Activated naive CD8-positive, alpha-beta T cell treated with anti-CD3 and anti-CD28 coated beads, Interleukin-2, amount 50 U/mL, for 16 hours (primary cell): Measurements from ENCODE around the gene ILDR1.

Experiments
- DNase-seq: peaks from one replicate; pipeline ENCODE4 v3.0.0-alpha.2; 2020; ENCODE audit warnings: low read depth, low spot score

Gene ILDR1

GRCh38 chr3:121994551-121994950, 27.5 kb downstream of the ILDR1 start:
- DNase-seq = no peak

DNA sequence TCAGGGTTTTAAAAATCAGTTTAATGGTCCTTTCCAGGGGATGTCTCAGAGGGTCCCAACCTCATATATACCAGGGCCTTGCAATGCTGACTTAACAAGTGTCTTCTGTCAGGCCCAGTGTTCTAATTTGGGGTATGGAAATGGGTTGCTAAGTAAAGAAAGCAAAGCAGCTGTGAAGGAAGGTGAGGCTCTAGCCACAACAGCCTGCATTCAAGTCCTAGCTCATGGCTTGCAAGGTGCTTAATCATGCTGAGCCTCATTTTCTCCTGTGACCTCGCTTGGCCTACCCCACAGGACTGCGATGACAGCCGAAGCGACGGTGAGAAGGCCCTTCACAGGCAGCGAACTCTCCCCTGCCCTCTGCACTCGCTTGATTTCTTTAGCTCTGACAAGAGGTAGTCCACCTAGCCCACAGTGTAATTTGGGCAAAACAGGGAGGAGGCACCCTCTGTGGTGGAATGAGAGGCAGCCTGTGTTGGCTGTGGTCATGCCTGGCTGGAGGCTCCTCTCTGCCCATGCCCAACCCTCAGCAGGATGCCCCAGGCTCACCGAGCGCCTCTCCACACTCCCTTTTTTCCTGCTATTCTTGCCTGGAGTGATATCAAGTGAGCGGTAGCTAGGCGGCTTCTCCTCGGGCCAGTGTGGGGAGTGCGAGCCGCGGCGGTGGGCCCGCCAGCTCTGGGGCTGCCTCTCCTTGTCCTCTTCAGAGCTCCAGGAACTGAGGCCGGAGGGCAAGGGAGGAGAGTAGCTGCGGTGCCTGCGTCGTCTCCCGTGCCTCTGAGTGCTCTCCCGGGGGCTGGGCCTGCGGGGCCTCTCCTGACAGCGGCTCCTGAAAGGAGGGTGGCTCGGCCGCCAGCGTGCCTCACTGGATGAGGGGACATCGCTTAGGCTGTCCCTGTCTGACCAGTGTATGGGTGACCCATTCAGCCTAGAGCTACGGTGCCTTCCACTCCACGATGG, 29.2 kb downstream of the ILDR1 start:
- DNase-seq = no peak

GRCh38 chr3:121989943-121990342, 32.1 kb downstream of the ILDR1 start:
- no peak for DNase-seq

- DNase-seq = no peak
Observed at GRCh38 chr3:121988146-121988545, 33.9 kb downstream of the ILDR1 start.

DNA sequence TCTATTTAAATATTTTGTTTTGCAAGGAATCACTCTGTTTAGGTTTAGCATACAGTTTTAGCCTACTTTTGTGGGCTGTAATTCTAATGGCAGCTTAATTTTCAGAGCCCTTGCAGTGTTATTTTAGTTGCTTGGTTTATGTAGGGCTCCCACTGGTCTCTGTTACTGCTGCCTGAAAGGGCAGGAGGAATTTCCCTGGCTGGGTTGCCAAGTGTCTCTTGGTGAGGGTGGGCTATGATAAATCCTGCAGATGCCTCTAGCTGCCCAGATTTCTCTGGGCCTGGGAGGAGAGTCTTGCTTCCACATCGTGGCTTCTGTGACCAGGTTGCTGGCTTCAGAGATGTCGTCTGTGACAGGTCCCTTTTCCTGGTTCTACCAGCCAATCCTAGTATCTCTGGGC, 36.2 kb downstream of the ILDR1 start:
- DNase-seq = no peak

- no peak for DNase-seq
Observed at GRCh38 chr3:121981473-121981872, 40.6 kb downstream of the ILDR1 start.

DNA sequence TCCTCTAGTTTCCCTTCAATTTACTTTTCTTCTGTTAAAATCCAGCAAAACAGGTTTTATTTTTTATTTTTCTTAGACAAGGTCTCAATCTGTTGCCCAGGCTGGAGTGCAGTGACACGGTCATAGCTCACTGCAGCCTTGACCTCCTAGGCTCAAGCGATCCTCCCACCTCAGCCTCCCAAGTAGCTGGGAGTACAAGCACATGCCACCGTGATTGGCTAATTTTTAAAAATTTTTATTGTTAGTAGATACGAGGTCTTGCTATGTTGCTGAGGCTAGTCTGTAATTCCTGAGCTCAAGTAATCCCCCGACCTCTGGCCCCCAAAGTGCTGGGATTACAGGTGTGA, 41.6 kb downstream of the ILDR1 start:
- DNase-seq = no peak

GRCh38 chr3:121979734-121980449, 42.2 kb downstream of the ILDR1 start:
- DNase-seq = no peak

- DNase-seq = no peak
Observed at GRCh38 chr3:121979246-121979645, 42.8 kb downstream of the ILDR1 start.

GRCh38 chr3:121976727-121977126, 45.3 kb downstream of the ILDR1 start:
- no peak for DNase-seq

- DNase-seq = no peak
Observed at GRCh38 chr3:121975702-121976302, 46.2 kb downstream of the ILDR1 start.

DNA sequence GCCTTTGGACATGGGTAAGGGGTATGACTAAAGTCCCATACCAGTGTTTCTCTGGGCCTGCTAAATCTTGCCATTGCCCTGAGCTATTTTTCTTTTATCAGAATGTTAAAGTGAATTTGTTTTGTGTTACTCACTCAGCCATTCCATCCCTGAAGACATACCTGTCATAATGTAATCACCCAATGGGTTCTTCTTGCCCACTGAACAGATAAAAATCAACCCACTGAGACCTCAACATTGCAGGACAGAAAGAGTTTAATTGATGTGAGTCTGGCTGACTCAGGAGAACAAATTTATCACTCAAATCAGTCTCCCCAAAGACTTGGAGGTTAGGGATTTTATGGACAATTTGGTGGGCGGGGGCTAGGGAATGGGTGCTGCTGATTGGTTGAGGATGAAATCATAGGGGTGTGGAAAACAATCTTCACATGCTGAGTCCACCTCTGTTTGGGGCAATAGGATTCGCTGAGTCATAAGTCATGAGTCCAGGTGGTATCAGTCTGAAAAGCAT, 47.4 kb downstream of the ILDR1 start:
- DNase-seq = no peak

GRCh38 chr3:121970047-121970446, 52.0 kb downstream of the ILDR1 start:
- DNase-seq = no peak

- DNase-seq = no peak
Observed at GRCh38 chr3:121969631-121970030, 52.4 kb downstream of the ILDR1 start.

- no peak for DNase-seq
Observed at GRCh38 chr3:121963608-121964007, 58.4 kb downstream of the ILDR1 start.

DNA sequence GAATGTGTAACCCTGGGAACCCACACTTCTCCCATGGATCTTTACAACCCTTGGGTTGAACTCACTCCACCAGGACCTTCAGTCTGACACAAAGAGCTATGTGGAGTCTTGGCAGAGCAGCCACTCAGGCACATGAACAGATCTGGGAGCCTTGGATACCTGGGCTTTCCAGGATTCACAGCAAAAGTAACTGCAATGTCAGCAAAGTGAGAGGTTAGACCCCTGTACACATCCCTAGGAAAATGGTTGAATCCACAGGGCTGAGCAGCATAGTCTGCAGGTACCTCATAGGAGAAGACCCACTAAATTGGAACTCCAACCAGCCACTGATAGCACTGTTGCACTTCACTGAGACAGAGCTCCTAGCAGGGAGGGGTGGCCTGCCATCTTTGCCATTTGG, 59.6 kb downstream of the ILDR1 start:
- DNase-seq = no peak

DNA sequence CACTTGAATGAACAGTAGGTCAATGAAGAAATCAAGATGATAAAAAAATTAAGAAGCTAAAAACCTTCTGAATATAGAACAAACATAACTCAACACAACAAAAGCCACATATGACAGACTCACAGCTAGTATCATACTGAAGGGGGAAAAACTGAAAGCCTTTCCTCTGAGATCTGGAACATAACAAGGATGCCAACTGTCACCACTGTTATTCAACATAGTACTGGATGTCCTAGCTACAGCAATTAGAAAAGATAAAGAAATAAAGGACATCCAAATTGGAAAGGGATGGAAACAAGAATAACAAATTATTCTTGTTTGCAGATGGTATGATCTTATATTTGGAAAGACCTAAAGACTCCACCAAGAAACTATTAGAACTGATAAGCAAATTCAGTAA, 60.8 kb downstream of the ILDR1 start:
- DNase-seq = no peak

DNA sequence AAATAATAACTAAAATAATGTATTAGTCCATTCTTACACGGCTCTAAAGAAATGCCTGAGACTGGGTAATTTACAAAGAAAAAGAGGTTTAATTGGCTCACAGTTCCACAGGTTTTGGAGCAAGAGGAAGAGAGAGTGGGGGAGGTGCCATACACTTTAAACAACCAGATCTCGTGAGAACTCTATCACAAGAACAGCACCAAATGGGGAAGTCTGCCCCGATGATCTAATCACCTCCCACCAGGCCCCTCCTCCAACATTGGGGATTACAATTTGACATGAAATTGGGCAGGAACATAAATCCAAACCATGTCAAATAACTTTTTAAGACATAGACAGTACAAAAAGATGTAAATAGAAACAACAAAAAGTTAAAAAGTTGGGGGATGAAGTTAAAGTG, 63.2 kb downstream of the ILDR1 start:
- no peak for DNase-seq

DNA sequence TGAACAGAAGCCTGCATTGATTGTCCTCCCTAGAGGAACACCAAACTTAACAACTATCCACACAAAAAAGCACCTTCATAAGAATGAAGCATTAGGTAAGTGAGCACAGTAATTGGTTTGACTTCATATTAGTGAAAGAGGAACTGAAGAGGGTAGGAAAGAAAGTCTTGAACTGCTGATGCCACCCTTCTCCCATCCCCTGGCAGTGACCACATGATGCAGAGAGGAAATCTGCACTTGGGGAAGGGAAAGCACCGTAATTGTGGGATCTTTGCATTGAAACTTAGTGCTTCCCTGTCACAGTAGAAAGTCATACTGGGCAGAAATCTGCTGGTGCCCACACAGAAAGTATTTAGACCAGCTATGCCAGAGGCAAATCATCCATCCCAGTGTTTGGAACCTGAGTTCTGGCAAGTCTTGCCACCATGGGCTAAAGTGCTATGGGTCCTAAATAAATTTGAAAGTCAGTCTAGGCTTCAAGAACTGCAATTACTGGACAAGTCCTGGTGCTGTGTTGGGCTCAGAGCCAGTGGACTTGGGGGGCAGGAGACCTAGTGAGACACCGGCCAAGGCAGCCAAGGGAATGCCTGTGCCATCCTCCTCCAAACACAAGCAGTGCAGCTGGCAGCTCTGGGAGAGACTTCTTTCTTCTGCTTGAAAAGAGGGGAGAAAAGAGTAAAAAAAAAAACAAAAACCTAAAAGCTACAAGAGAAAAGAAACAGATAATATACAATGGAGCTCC, 64.2 kb downstream of the ILDR1 start:
- DNase-seq = no peak

DNA sequence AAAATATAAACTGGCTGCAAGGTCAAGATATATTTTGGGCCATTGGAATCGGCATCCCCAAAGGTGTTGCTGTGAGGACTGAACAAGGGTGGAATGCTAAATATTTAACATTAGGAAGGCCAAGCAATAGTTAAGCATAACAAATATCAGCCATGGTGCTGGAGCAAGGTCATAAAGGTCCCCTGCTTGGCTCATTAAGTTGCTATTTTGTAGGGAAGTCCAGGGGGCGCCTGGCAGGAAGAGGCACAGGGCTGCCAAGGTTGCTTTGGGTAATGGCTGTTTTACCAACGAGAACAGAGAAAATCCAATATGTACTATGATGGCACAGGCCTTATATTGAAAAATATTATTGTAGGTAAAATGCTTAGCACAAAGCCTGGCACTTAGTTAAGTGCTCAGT, 65.7 kb downstream of the ILDR1 start:
- DNase-seq = no peak

DNA sequence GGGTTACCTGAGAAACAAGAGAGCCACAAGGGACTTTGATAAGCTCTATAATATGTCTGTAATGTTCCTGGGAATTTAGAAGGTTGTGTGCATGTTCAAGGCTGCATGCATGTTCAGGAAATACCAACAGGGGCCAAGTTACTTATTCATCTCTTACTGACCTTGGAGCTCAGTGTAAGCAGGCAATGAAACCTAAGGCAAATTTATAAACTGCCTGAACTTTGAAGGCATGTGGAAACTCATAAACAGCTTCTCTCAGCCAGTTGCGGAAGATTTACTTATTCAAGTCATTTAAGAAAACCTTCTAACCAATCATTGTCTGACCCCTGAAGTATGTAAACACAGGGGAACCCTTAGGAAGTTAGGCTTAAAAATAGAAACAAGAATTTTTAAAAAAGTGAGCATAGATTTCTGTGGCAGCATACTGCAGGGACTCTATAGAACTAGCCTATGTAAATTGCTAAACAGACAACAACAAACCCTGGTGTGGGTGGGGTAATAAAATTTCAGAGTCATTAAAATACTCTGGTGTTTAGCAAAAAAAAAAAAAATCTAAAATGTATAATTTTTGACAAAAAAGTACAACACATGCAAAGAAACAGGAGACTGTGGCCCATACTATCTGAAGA, 70.6 kb downstream of the ILDR1 start:
- DNase-seq = no peak
